Liver (tissue), 9 donors: ENCODE data around the gene NT5C3A. TPM values are rescaled to one million over a fixed set of nuclear protein-coding genes. Genes with fewer than 3 reads are reported as not detected.
A peak's percentile ranks its signal among the peaks of the same experiment; 100 is the strongest.

Source experiments
- DNase-seq: peaks from one replicate; pipeline ENCODE4 v3.0.0-alpha.2; 2017; ENCODE audit warnings: low spot score
- H3K27ac ChIP-seq, 2 donors: one replicate each; pipeline ENCODE4 v1.7.0; 2013; ENCODE audit warnings: inconsistent platforms in 2 of 2, low read length in 2 of 2, control low read depth in 1 of 2, low read depth in 1 of 2, mild to moderate bottlenecking in 1 of 2
- H3K27me3 ChIP-seq, 4 donors: one replicate each; pipeline versions ENCODE4 v1.6.1 to v1.7.0; 2013; ENCODE audit warnings: low read length in 3 of 4, inconsistent platforms in 1 of 4, mild to moderate bottlenecking in 1 of 4, moderate library complexity in 1 of 4; ENCODE audit not compliant: control insufficient read depth in 4 of 4, insufficient read depth in 4 of 4
- H3K36me3 ChIP-seq, 4 donors: one replicate each; pipeline versions ENCODE4 v1.6.1 to v1.7.0; 2013; ENCODE audit warnings: low read length in 3 of 4, mild to moderate bottlenecking in 3 of 4, low read depth in 1 of 4, moderate library complexity in 1 of 4; ENCODE audit not compliant: control insufficient read depth in 4 of 4, insufficient read depth in 3 of 4
- H3K4me1 ChIP-seq, 4 donors: one replicate each; pipeline versions ENCODE4 v1.6.1 to v1.7.0; 2013; ENCODE audit warnings: low read length in 3 of 4, mild to moderate bottlenecking in 3 of 4, moderate library complexity in 1 of 4; ENCODE audit not compliant: control insufficient read depth in 4 of 4, insufficient read depth in 4 of 4
- H3K4me3 ChIP-seq, 3 donors: one replicate each; pipeline versions ENCODE4 v1.6.1 to v1.7.0; 2013; ENCODE audit warnings: low read length in 3 of 3, control low read depth in 1 of 3, low read depth in 1 of 3, mild to moderate bottlenecking in 1 of 3
- H3K9ac ChIP-seq, 2 donors: one replicate each; pipeline ENCODE4 v1.7.0; 2013; ENCODE audit warnings: low read length in 2 of 2, mild to moderate bottlenecking in 2 of 2, moderate library complexity in 2 of 2, control low read depth in 1 of 2, low read depth in 1 of 2
- H3K9me3 ChIP-seq, 4 donors: one replicate each; pipeline versions ENCODE4 v1.6.1 to v1.7.0; 2013; ENCODE audit warnings: low read length in 3 of 4; ENCODE audit not compliant: control insufficient read depth in 4 of 4
- CTCF ChIP-seq: fragments of 150-350 bp; IDR thresholded peaks from 2 replicates; pipeline ENCODE4 v1.5.1; 2017; ENCODE audit warnings: improper control_type of control experiment, low read depth, low read length; ENCODE audit not compliant: missing input control
- FOXA1 ChIP-seq: IDR thresholded peaks from 2 replicates; pipeline ENCODE4 v1.6.1; 2016; ENCODE audit warnings: antibody characterized with exemption
- FOXA2 ChIP-seq: IDR thresholded peaks from 2 replicates; pipeline ENCODE4 v1.6.1; 2016; ENCODE audit warnings: antibody characterized with exemption
- HNF4A ChIP-seq, 2 donors: conservative IDR thresholded peaks; 2 replicates each; pipeline ENCODE4 v1.6.1; 2016; ENCODE audit warnings: antibody characterized with exemption in 2 of 2, mild to moderate bottlenecking in 2 of 2
- HNF4G ChIP-seq: IDR thresholded peaks from 2 replicates; pipeline ENCODE4 v1.6.1; 2016; ENCODE audit warnings: antibody characterized with exemption
- JUND ChIP-seq, 2 donors: IDR thresholded peaks; 2 replicates each; pipeline ENCODE4 v1.6.1; 2016; ENCODE audit warnings: antibody characterized with exemption in 2 of 2
- NR2F2 ChIP-seq: IDR thresholded peaks from 2 replicates; pipeline ENCODE4 v1.6.1; 2016; ENCODE audit warnings: antibody characterized with exemption
- REST ChIP-seq: IDR thresholded peaks from 2 replicates; pipeline ENCODE4 v1.6.1; 2016; ENCODE audit warnings: antibody characterized with exemption, mild to moderate bottlenecking
- RXRA ChIP-seq, 2 donors: IDR thresholded peaks; 2 replicates each; pipeline ENCODE4 v1.6.1; 2017 to 2018; ENCODE audit warnings: antibody characterized with exemption in 2 of 2, mild to moderate bottlenecking in 1 of 2
- SP1 ChIP-seq: IDR thresholded peaks from 2 replicates; pipeline ENCODE4 v1.6.1; 2018; ENCODE audit warnings: antibody characterized with exemption, mild to moderate bottlenecking
- YY1 ChIP-seq: IDR thresholded peaks from 2 replicates; pipeline ENCODE4 v1.6.1; 2016; ENCODE audit warnings: antibody characterized with exemption, mild to moderate bottlenecking
- WGBS: extraction: QIAGEN DNeasy Blood & Tissue Kit; methylation state at CpG from one replicate; pipeline ENCODE4 v1.1.7; 2013; 5-methylcytosine and 5-hydroxymethylcytosine counted together
- polyA plus RNA-seq, 2 donors: library from polyadenylated mRNA; stranded (reverse) in 1 of 2; unstranded in 1 of 2; fragments of 200-250 nt in 1 of 2; fragments of >200 nt in 1 of 2; fragmentation: Nextera tagmentation in 1 of 2; extraction: Ambion mirVana in 1 of 2; gene quantifications; one replicate each; pipeline versions ENCODE4 v1.2.1 to v1.2.3, GENCODE V29; 2013 to 2015
- total RNA-seq, 2 donors: library from RNA; depleted of rRNA; stranded (reverse); fragments of >200 nt; gene quantifications; one replicate each; pipeline ENCODE4 v1.2.3, GENCODE V29; 2014
- TF ChIP-seq, protein P1 (sequence below): IDR thresholded peaks from 2 replicates; pipeline ENCODE4 v1.6.1; 2016; ENCODE audit warnings: antibody characterized with exemption
- TF ChIP-seq, protein P2 (sequence below): IDR thresholded peaks from 2 replicates; pipeline ENCODE4 v1.6.1; 2016; ENCODE audit warnings: antibody characterized with exemption
- donor health status: healthy.
- donor health status: healthy.
- donor health status: healthy.
- donor health status: healthy.
- donor health status: healthy.

Gene NT5C3A
- total and polyA plus RNA-seq, 4 donors: 4.3 to 41.6 (median 9.7) TPM

GRCh38 chr7:33061282-33061937 lies 1.2 kb downstream of the NT5C3A start:
- WGBS: 13% methylated on average over 8 of the region's 8 CpGs
- no peaks in the 10 kb centered on the region for H3K36me3 ChIP-seq
- peaks cover 10 to 34% (median 20%) of the 10 kb centered on the region in 4 donors for H3K4me1 ChIP-seq
- no peak for DNase-seq
- H3K9me3 ChIP-seq: peaks cover 0 to under 1% (median 0%) of the 10 kb centered on the region in 4 donors
- H3K9ac ChIP-seq: peak overlapping the region in 1 of 2 donors; percentile 67
- H3K4me3 ChIP-seq: peak overlapping the region; percentile 90 to 95 (median 90)
- TF ChIP-seq SP1 (no peak), HNF4A (conservative IDR thresholded peaks at IDR 0.05) (peak in 1 of 2 donors; percentile 9)
- no peaks in the 10 kb centered on the region for H3K27me3 ChIP-seq
- H3K27ac ChIP-seq: no peak overlapping the region

GRCh38 chr7:33059635-33060034 lies 2.9 kb downstream of the NT5C3A start:
- no peak for TF ChIP-seq HNF4G
- TF ChIP-seq HNF4A (conservative IDR thresholded peaks at IDR 0.05): peak; percentile 19 to 31
- Histone ChIP-seq H3K9ac (no peak overlapping the region), H3K36me3 (no peaks in the 10 kb centered on the region), H3K4me1 (peaks cover 14 to 43% (median 24%) of the 10 kb centered on the region in 4 donors), H3K4me3 (no peak overlapping the region), H3K27ac (no peak overlapping the region), H3K27me3 (no peaks in the 10 kb centered on the region), H3K9me3 (no peaks in the 10 kb centered on the region)
- no peak for DNase-seq
- 44% methylated on average over 4 of the region's 4 CpGs for WGBS

DNA sequence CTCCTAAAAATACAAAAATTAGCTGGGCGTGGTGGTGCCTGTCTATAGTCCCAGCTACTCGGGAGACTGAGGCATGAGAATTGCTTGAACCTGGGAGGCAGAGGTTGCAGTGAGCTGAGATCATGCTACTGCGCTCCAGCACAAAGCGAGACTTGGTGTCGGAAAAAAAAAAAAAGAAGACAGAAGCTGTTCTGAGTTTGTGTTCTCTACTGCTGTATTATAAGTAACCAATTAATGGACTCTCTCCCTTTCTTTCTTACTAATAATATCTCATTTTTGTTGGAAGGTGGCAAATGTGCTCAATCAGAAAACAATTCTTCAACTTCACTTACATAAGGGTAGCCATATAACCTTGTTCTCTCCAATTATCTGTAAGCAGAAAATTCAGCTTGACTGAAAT lies 7.4 kb downstream of the NT5C3A start:
- Histone ChIP-seq H3K27ac (peak overlapping the region; percentile 31 to 33), H3K4me1 (peaks cover 11 to 31% (median 13%) of the 10 kb centered on the region in 4 donors), H3K36me3 (no peaks in the 10 kb centered on the region), H3K9me3 (no peaks in the 10 kb centered on the region), H3K27me3 (no peaks in the 10 kb centered on the region), H3K4me3 (no peak overlapping the region), H3K9ac (no peak overlapping the region)
- 70% methylated on average over 5 of the region's 5 CpGs for WGBS
- TF ChIP-seq, protein P1, sequence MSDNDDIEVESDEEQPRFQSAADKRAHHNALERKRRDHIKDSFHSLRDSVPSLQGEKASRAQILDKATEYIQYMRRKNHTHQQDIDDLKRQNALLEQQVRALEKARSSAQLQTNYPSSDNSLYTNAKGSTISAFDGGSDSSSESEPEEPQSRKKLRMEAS: no peak
- peak; percentile 14 to 20 for TF ChIP-seq HNF4A (conservative IDR thresholded peaks at IDR 0.05)
- no peak for DNase-seq

GRCh38 chr7:33054261-33054964 lies 8.2 kb downstream of the NT5C3A start:
- H3K9ac ChIP-seq: no peak overlapping the region
- peaks cover 11 to 26% (median 12%) of the 10 kb centered on the region in 4 donors for H3K4me1 ChIP-seq
- H3K27ac ChIP-seq: no peak overlapping the region
- H3K27me3 ChIP-seq: no peaks in the 10 kb centered on the region
- H3K36me3 ChIP-seq: no peaks in the 10 kb centered on the region
- H3K4me3 ChIP-seq: no peak overlapping the region
- no peak for DNase-seq
- H3K9me3 ChIP-seq: no peaks in the 10 kb centered on the region
- 81% methylated on average over 2 of the region's 2 CpGs for WGBS
- TF ChIP-seq CTCF: no peak
- no peak for TF ChIP-seq HNF4G
- TF ChIP-seq YY1: no peak
- TF ChIP-seq, protein P1: no peak
- no peak for TF ChIP-seq HNF4A (conservative IDR thresholded peaks at IDR 0.05)
- no peak for TF ChIP-seq JUND (IDR thresholded peaks at IDR 0.05)
- TF ChIP-seq, protein P2, sequence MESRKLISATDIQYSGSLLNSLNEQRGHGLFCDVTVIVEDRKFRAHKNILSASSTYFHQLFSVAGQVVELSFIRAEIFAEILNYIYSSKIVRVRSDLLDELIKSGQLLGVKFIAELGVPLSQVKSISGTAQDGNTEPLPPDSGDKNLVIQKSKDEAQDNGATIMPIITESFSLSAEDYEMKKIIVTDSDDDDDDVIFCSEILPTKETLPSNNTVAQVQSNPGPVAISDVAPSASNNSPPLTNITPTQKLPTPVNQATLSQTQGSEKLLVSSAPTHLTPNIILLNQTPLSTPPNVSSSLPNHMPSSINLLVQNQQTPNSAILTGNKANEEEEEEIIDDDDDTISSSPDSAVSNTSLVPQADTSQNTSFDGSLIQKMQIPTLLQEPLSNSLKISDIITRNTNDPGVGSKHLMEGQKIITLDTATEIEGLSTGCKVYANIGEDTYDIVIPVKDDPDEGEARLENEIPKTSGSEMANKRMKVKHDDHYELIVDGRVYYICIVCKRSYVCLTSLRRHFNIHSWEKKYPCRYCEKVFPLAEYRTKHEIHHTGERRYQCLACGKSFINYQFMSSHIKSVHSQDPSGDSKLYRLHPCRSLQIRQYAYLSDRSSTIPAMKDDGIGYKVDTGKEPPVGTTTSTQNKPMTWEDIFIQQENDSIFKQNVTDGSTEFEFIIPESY: no peak
- no peak for TF ChIP-seq SP1
- TF ChIP-seq FOXA1: no peak
- TF ChIP-seq NR2F2: no peak
- TF ChIP-seq RXRA (IDR thresholded peaks at IDR 0.05): no peak
- no peak for TF ChIP-seq REST
- no peak for TF ChIP-seq FOXA2
